Fibroblast of lung (primary cell): ENCODE measurements around the gene TIPRL.

ENCODE experiments used
- CTCF ChIP-seq, 2 donors: IDR thresholded peaks in 1 of 2; conservative IDR thresholded peaks in 1 of 2; 1 replicate in 1 of 2; 2 replicates in 1 of 2; pipeline ENCODE4 v1.5.1; 2011 to 2012; ENCODE audit warnings: low read length in 2 of 2, control low read depth in 1 of 2, inconsistent platforms in 1 of 2, low read depth in 1 of 2, mild to moderate bottlenecking in 1 of 2
- EZH2 ChIP-seq: IDR thresholded peaks from 2 replicates; pipeline ENCODE4 v1.5.1; 2012; ENCODE audit warnings: low read length, control low read depth, mild to moderate bottlenecking; ENCODE audit errors: missing control alignments

- TF ChIP-seq CTCF (conservative IDR thresholded peaks at IDR 0.05 in 1 of 2, IDR thresholded peaks at IDR 0.05 in 1 of 2; ENCODE audit: low read depth in 1 of 2, low read length in 2 of 2) (no peak), EZH2 (no peak)
These were observed 43.4 kb upstream of the TIPRL start for GRCh38 chr1:168135116-168135920.
